22Rv1 (cell line): Measurements from ENCODE around the gene ZNF776.

ENCODE experiments used
- ZFX ChIP-seq: fragments of 450-650 bp; IDR thresholded peaks from 2 replicates; pipeline ENCODE4 v1.6.1; 2017; ENCODE audit warnings: antibody characterized with exemption, borderline replicate concordance
- TF ChIP-seq, protein P1 (sequence below): fragments of 450-650 bp; IDR thresholded peaks from 2 replicates; pipeline ENCODE4 v1.5.1; 2017; ENCODE audit warnings: mild to moderate bottlenecking

DNA sequence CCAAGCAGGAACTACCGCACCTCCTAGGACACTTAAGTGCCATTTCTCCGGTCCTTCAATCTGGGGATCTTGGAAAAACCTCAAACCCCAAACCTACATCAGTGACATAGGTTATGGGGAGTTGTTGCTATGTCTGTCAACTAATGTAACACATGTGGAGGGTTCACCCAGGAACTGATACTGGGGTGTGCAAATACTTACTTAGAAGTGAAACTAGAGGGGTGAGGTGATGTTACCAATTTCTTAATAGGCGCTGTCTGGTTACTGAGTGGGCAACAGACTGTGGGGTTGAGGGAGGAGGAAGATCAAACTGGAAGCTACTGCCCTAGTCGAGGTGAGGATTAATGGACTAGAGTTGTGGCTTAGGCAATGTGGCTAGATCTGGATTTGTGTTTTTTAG lies 24.8 kb downstream of the ZNF776 start:
- TF ChIP-seq, protein P1, sequence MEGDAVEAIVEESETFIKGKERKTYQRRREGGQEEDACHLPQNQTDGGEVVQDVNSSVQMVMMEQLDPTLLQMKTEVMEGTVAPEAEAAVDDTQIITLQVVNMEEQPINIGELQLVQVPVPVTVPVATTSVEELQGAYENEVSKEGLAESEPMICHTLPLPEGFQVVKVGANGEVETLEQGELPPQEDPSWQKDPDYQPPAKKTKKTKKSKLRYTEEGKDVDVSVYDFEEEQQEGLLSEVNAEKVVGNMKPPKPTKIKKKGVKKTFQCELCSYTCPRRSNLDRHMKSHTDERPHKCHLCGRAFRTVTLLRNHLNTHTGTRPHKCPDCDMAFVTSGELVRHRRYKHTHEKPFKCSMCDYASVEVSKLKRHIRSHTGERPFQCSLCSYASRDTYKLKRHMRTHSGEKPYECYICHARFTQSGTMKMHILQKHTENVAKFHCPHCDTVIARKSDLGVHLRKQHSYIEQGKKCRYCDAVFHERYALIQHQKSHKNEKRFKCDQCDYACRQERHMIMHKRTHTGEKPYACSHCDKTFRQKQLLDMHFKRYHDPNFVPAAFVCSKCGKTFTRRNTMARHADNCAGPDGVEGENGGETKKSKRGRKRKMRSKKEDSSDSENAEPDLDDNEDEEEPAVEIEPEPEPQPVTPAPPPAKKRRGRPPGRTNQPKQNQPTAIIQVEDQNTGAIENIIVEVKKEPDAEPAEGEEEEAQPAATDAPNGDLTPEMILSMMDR: no peak
- no peak for TF ChIP-seq ZFX
